K562 (cell line): Measurements from ENCODE around the gene OSBP2. TPM values are rescaled to one million over a fixed set of nuclear protein-coding genes. Genes with fewer than 3 reads are reported as not detected.

ENCODE experiments used
- CBX5 ChIP-seq: IDR thresholded peaks from 2 replicates; pipeline ENCODE4 v1.6.1; 2014; ENCODE audit warnings: low read depth, borderline replicate concordance
- CREB1 ChIP-seq, 2 experiments: sonication (generic) in 1 of 2; formaldehyde crosslinking in 1 of 2; IDR thresholded peaks; 2 replicates each; pipeline versions ENCODE4 v1.6.1 to v1.8.0; 2012 to 2022; ENCODE audit warnings: inconsistent platforms in 1 of 2, mild to moderate bottlenecking in 1 of 2, missing genetic modification reagents in 1 of 2, moderate library complexity in 1 of 2
- CREBBP ChIP-seq: IDR thresholded peaks from one replicate; pipeline ENCODE4 v1.6.1; 2012; ENCODE audit warnings: low read depth, mild to moderate bottlenecking, control low read depth, inconsistent platforms, low read length
- EP400 ChIP-seq: fragments of 450-650 bp; IDR thresholded peaks from 2 replicates; pipeline ENCODE4 v1.6.1; 2017; ENCODE audit warnings: antibody characterized with exemption, mild to moderate bottlenecking, moderate library complexity
- HCFC1 ChIP-seq: IDR thresholded peaks from 2 replicates; pipeline ENCODE4 v1.6.1; 2012; ENCODE audit warnings: low read depth, low read length, improper control_type of control experiment
- KDM5B ChIP-seq: fragments of 200-600 bp; sonication (generic); IDR thresholded peaks from 2 replicates; pipeline ENCODE4 v1.6.1; 2012; ENCODE audit warnings: low read depth, mild to moderate bottlenecking, moderate library complexity, low read length, control low read depth, inconsistent platforms; ENCODE audit not compliant: insufficient replicate concordance
- NCOR1 ChIP-seq: fragments of 450-650 bp; IDR thresholded peaks from 2 replicates; pipeline ENCODE4 v1.6.1; 2016; ENCODE audit warnings: mild to moderate bottlenecking, moderate library complexity
- NFIC ChIP-seq: fragments of 450-650 bp; IDR thresholded peaks from 2 replicates; pipeline ENCODE4 v1.6.1; 2017; ENCODE audit warnings: mild to moderate bottlenecking, inconsistent platforms
- NR3C1 ChIP-seq: sonication (generic); formaldehyde crosslinking; IDR thresholded peaks from 2 replicates; pipeline ENCODE4 v1.8.1; 2022; ENCODE audit warnings: missing genetic modification reagents
- PKNOX1 ChIP-seq: fragments of 450-650 bp; IDR thresholded peaks from 2 replicates; pipeline ENCODE4 v1.6.1; 2016
- RERE ChIP-seq: sonication (generic); formaldehyde crosslinking; IDR thresholded peaks from 2 replicates; pipeline ENCODE4 v1.8.0; 2023; ENCODE audit warnings: missing genetic modification reagents, mild to moderate bottlenecking, borderline replicate concordance
- TSC22D4 ChIP-seq: fragments of 450-650 bp; IDR thresholded peaks from 2 replicates; pipeline ENCODE4 v1.6.1; 2016; ENCODE audit warnings: missing genetic modification characterization, missing biosample characterization, control low read depth
- polyA plus RNA-seq, 8 experiments: library from polyadenylated mRNA; depleted of rRNA in 4 of 8; stranded (reverse) in 5 of 8; unstranded in 3 of 8; fragments of >200 nt; fragmentation: Nextera tagmentation in 2 of 8; fragmentation: Illumina TruSeq in 1 of 8; extraction: Ambion mirVana in 2 of 8; extraction: Trizol in 1 of 8; gene quantifications; 2 replicates each; pipeline versions ENCODE4 v1.2.1 to v1.2.3, GENCODE V29; 2011 to 2014; ENCODE audit warnings: inconsistent platforms in 1 of 8, missing spikeins in 1 of 8
- total RNA-seq, 7 experiments: library from RNA; depleted of rRNA in 6 of 7; stranded (reverse); fragments of >200 nt in 6 of 7; fragmentation: Illumina TruSeq in 2 of 7; extraction: Trizol in 2 of 7; gene quantifications; 2 replicates each; pipeline versions ENCODE4 v1.2.1 to v1.2.3, GENCODE V29; 2011 to 2021; ENCODE audit warnings: low replicate concordance in 1 of 7

OSBP2 gene
- total and polyA plus RNA-seq, 9 of the 15 experiments (the other 6 are each of a cell fraction or from before 2014, with no cell fraction given), result 0.52 to 29.5 (median 21.6) TPM

GRCh38 chr22:30827646-30828045, 133.0 kb downstream of the OSBP2 start (continued):
- TF ChIP-seq RERE (CRISPR knock-in tag) (no peak), EP400 (no peak), TSC22D4 (tag) (no peak), CREB1 (IDR thresholded peaks at IDR 0.05) (no peak), CREB1 (CRISPR knock-in tag; IDR thresholded peaks at IDR 0.05) (no peak), CREBBP (no peak), PKNOX1 (no peak), CBX5 (no peak), NCOR1 (no peak), HCFC1 (no peak), NFIC (no peak), NR3C1 (no peak), KDM5B (no peak)
- TF ChIP-seq, all 486 proteins: peak for 0
